Measurements from ENCODE around the gene TMEM30B. TPM values are rescaled to one million over a fixed set of nuclear protein-coding genes. Genes with fewer than 3 reads are reported as not detected.

Gene TMEM30B
- total RNA-seq, 1 donor from 2014 or later = 0.20 TPM

GRCh38 chr14:61266891-61267740 lies 14.0 kb downstream of the TMEM30B start:
- DNase-seq (ENCODE audit: low read depth in 2 of 2) = peak in 1 of 2 donors; percentile 44

DNA sequence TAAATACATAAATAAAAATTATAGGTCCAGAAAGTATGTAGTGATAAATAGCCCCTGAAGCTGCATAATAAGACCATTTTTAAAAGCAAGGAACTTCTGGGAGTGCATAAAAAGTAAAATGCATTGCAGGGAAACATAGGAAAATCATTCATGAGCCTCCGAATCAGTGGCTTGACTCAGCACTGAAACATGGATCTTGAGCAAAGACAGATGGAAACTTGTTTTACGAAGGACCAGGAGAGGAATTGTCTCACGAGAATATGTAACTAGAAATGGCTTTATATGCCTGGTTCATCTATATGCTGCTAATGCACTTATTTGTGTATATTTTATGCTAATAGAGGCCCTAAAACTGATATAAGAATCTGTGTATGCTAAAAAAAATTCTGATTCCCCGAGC lies 14.7 kb downstream of the TMEM30B start:
- no peak for DNase-seq (ENCODE audit: low read depth in 2 of 2)

DNA sequence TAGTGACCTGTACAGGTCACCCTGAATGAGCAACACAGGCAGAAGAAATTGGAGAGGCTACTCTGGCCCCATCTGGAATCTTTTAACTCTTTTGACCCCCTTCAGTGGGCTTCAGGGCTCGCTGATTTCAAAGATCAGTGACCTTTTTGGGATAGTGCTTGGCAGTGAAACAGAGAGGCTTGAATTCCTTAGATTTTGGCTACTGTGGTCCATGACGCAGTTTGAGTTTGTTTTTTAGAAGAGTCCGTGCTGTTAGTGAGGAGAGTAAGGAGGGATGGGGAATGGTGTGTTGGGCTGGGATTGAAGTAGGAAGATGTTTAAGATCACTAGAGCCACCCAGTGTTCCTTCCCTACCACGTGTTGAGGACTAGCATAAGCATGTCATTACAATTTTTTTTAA lies 16.5 kb downstream of the TMEM30B start:
- no peak for DNase-seq (ENCODE audit: low read depth in 2 of 2)

GRCh38 chr14:61264010-61264571 lies 17.0 kb downstream of the TMEM30B start:
- DNase-seq (ENCODE audit: low read depth in 2 of 2) = no peak

GRCh38 chr14:61262082-61262481 lies 19.1 kb downstream of the TMEM30B start:
- peak in 1 of 2 donors; percentile 29 for DNase-seq (ENCODE audit: low read depth in 2 of 2)

DNA sequence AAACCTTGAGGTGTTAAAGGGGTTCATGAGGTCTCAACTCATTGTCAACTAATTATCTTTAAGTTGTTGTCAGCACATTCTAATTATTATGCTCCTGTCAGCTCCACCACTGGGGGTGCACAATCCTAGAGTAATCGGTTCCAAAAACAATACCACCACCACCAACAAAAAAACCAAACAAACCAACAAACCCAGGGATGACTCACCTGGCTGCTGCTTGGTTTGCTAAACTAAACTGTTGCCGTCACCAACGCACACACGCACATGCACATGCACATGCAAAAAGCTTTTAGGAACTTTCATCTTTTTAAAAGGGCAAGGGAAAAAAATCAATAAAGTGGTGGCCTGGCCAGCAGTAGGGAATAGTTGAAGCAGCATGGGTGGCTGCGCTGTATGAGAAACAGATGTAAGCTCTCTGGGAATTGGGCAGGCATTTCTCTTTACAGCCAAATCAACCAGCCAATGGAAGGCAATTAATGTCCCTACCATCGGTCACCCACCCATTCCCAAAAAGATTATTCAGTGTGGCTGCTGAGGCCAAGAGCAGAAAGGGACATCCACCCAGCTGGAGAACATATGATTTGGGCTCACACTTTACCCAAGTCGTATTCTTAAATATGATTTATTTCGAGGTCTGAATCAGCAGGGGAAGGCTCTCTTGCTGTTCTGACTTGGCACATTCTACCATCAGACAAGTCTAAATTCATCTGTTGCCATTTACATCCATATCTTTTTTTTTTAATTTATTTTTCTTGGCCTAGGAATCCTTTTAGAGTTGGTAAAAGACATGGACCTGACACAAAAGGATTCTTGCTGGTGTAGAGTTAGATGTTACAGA lies 20.0 kb downstream of the TMEM30B start:
- DNase-seq (ENCODE audit: low read depth in 2 of 2) = peak; percentile 61 to 72

- peak in 1 of 2 donors; percentile 39 for DNase-seq (ENCODE audit: low read depth in 2 of 2)
These were observed 22.2 kb downstream of the TMEM30B start for GRCh38 chr14:61258985-61259384.

- DNase-seq (ENCODE audit: low read depth in 2 of 2) = no peak
These were observed 23.6 kb downstream of the TMEM30B start for GRCh38 chr14:61257469-61258057.

DNA sequence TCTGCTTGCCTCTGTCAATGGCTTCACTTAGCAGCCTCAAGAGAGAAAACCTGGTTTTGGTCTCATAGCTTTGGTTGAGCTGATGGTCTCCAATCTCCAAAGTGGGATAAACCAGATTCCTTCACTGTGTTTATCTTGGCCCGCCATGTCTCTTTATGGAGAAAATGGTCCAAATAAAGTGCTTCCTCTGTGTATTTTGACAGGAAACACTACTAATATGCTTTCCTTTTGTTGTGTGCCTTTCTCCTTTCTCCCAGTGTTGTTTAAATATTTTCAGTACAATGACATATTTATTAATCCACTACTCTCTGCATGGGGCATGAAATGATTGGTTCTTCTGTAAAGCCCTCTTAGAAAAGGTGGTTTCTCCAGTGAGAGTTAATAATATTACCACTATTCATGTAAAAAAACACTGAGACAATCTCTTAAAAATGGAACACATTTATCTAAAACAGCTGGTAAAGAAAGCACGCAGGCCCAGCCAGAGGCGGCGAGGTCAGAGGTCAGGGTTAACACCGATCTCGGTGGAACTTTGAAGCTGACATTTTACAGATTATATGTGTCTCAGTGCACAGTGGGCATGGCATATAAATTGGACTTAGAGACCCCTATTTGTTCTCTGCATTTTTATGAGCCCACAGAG lies 24.2 kb downstream of the TMEM30B start:
- DNase-seq (ENCODE audit: low read depth in 2 of 2) = peak; percentile 46 to 48

DNA sequence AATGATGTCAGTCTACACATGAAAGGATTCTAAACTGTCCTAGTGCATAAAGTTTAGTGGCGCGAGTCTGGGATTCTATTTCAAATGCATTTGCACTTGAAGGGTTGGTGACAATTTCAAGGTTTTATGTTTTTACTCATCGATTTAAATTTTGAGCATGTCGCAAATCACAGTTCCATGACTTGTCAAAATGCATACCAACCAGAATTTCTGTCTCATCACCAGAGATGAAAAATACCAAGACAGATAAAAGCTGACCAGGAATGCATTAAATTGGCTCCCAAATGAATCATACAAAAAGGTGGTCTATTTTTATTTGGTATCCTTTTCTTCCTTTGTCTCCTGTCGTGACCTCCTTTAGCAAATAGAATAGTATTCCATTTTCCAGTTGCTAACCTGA lies 25.2 kb downstream of the TMEM30B start:
- DNase-seq (ENCODE audit: low read depth in 2 of 2) = no peak

DNA sequence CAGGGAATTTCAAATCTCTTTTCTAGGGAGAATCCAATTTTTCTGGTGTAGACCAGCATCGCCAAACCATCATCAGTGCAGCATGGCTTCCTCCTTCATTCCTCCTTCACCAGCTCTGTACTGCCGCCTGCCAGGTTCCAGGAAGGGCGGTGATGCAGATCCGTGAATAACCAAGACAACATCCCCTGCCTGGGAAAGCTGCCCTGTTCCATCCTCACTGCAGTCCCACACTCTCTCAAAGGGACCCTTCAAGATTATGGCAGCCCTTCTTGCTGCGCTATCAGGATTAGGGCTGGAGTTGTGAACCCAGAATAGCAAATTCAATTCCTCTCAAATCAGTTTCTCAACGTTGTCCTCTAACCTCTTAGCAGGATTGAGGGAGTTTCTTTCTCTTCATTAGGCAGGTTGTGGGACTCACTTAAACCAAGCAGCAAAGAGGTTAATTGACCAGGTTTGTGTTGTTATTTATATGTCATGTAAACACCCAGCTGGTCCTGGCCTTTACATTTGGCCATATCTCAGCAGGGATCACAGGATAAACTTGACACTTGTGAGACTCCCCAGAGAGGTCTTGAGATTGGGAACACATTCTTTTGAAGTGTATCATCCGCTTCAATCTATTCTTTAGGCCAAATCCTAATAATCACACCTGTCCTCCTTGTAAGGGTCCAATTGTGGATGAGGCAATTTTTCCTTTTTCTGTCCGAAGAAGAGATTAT lies 26.2 kb downstream of the TMEM30B start:
- no peak for DNase-seq (ENCODE audit: low read depth in 2 of 2)

DNA sequence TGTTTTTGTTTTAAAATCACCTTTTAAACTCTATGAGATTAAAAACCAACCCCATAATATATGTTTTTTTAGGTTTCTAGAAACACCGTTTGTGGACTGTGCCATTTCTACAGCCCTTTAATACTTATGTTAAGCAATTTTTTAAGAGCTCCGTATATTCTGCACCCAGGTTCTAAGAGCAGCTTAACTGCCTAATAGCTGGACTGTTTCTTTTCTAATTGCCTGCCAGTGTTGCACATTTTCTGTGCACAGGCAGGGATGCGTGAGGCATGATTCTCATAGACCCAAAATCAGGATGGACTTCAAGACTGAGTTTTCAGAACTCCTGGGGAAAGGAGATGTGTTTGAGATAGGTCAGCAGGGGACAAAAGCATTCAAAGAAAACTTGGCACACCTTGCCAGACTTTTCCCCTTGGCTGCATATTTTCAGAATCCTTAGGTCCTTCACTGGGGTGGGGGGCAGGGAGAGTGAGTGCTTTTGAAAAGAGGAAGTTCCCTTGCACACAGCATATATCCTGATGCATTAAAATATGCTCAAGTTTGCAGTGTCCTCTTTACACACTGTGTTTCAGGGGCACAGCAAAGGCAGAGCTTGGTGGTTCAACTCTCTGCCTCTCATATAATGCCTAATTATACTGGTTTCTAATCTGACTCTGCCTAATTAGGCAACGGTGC lies 27.9 kb downstream of the TMEM30B start:
- no peak for DNase-seq (ENCODE audit: low read depth in 2 of 2)

DNA sequence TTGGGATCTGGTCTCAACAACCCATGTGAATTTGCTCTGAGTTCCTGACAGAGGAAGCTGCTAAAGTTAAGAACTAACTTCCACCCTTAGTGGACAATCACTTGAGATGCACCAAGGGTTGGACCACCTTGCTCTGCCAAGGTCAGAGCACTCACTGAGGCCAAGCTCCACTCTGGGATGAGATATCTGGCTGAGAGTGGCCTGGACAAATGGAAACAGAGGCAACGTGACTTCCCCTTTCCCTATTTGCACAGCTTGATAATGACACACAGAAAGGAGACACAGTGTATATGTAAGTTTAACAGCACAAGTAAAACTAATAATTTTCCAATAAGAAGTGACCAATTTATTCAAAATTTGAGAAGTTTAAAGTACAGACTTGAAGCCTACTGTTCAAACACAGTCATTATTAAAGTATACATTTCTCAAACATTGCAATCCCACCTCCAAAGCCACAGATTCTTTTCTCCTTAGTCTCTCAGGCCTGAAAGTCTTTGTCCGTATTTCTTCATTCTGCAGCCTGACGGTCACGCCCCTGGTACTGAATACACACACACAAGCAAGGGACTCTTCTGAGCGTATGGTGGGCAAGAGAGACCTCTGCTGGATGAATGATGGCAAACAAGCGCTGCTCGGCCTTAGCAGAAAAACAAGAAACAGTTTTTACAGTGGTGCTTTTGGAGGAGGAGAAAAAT lies 28.6 kb downstream of the TMEM30B start:
- peak; percentile 90 to 91 for DNase-seq (ENCODE audit: low read depth in 2 of 2)

DNA sequence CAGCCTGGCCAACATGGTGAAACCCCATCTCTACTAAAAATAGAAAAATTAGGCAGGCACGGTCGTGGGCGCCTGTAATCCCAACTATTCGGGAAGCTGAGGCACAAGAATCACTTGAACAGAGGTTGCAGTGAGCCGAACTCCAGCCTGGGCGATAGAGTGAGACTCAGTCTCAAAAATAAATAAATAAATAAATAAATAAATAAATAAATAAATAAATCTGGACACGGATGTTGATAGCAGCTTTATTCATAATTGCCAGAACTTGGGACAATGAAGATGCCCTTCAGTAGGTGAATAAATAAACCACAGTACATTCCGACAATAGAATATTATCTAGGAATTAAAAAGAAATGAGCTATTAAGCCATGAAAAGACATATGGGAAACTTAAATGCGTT lies 31.1 kb downstream of the TMEM30B start:
- DNase-seq (ENCODE audit: low read depth in 2 of 2) = no peak

GRCh38 chr14:61247935-61248334 lies 33.2 kb downstream of the TMEM30B start:
- DNase-seq (ENCODE audit: low read depth in 2 of 2) = no peak

DNA sequence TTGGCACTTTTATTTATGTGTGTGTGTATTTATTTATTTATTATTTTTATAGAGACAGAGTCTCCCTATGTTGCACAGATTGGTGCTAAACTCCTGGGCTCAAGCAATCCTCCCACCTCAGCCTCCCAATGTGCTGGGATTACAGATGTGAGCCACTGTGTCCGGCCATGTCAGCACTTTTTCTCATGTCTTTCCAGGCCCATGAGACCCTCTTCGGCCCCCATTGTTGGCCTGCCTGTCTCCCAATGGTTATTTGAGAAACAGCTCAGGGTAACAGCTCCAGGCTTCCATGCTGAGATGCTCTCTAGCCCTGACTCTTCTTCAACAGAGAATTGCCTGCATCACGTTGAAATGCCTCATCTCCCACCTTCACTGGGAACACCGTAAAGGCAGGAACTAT lies 34.4 kb downstream of the TMEM30B start:
- no peak for DNase-seq (ENCODE audit: low read depth in 2 of 2)

- DNase-seq (ENCODE audit: low read depth in 2 of 2) = no peak
These were observed 37.1 kb downstream of the TMEM30B start for GRCh38 chr14:61244009-61244408.

GRCh38 chr14:61240206-61240605 lies 40.9 kb downstream of the TMEM30B start:
- DNase-seq (ENCODE audit: low read depth in 2 of 2) = no peak

DNA sequence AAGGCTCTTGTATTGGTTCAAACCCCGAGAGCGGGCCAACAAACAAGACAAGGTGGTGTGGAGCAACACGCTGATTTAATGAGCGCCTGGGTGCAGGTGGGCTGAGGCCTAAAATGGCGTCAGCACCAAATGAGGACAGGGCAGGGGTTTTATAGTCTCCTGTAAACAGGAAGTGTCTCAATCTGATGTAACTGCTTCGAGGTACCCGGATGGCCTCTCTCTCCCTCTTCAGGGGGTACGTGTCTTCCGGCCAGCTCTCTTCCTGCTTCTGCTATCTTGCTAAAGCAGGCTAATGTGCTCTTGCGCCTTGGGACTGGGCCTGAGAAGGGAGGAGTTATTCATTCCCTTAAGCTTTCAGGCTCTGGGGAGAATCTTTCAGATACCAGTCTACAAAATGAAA lies 41.9 kb downstream of the TMEM30B start:
- DNase-seq (ENCODE audit: low read depth in 2 of 2) = peak in 1 of 2 donors; percentile 49
